Right atrium auricular region (tissue), 2 donors: ENCODE measurements around the gene MTA1. TPM values are rescaled to one million over a fixed set of nuclear protein-coding genes. Genes with fewer than 3 reads are reported as not detected.

ENCODE experiments used
- DNase-seq: peaks from one replicate; pipeline ENCODE4 v3.0.0-alpha.2; 2019; ENCODE audit warnings: low spot score
- H3K27ac ChIP-seq, 2 donors: fragments of 200-600 bp; sonication (generic); 1 replicate in 1 of 2; 2 replicates in 1 of 2; pipeline ENCODE4 v1.5.1; 2016 to 2019
- H3K27me3 ChIP-seq, 2 donors: fragments of 200-600 bp; sonication (generic); one replicate each; pipeline versions ENCODE4 v1.5.1 to v1.6.0; 2017 to 2019
- H3K36me3 ChIP-seq: fragments of 200-600 bp; sonication (generic); one replicate; pipeline ENCODE4 v1.5.1; 2016
- H3K4me1 ChIP-seq, 2 donors: fragments of 200-600 bp; sonication (generic); one replicate each; pipeline versions ENCODE4 v1.5.1 to v1.6.0; 2017 to 2019
- H3K4me3 ChIP-seq, 2 donors: fragments of 200-600 bp; sonication (generic); 1 replicate in 1 of 2; 2 replicates in 1 of 2; pipeline ENCODE4 v1.5.1; 2017 to 2019; ENCODE audit warnings: mild to moderate bottlenecking in 1 of 2, moderate library complexity in 1 of 2
- H3K9me3 ChIP-seq, 2 donors: fragments of 200-600 bp; sonication (generic); one replicate each; pipeline ENCODE4 v1.5.1; 2019
- total RNA-seq, 2 donors: library from RNA; depleted of rRNA; stranded (reverse); fragments of >200 nt; gene quantifications; one replicate each; pipeline ENCODE4 v1.1.0, GENCODE V29; 2016
- TF ChIP-seq, protein P1 (sequence below), 2 donors: fragments of 200-600 bp; sonication (generic); IDR thresholded peaks; one replicate each; pipeline ENCODE4 v1.5.1; 2019; ENCODE audit warnings: antibody characterized with exemption in 2 of 2

MTA1 gene
- total RNA-seq, 2 donors from 2014 or later, result 51.9 to 61.7 TPM

DNA sequence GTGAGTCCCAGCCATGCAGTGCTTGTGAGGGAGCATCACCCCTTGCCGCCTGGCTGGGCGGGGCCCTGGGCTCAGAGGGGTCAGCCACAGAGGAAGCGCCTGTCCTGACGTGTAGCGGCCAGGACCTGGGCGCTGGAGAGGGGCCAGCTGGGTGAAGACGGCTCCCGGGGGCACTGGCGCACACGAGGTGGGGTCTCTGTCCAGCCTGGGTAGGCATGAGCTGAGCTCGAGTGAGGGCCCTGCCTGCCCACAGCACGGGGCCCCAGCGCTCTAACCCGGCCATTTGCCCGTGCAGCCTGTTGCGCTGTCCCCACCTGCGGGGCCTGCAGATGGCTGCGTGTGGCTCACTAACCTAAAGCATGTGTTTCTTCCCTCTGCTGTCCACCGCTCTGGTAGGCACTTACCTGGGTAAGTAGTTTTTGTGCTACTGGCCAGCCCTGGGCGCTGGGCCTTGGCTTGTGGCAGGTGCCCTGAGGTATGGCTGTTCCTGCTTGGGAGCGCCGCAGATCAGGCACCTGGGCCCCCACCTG is 48.4 kb downstream of the MTA1 start:
- H3K36me3 ChIP-seq, result peaks cover 31% of the 10 kb centered on the region
- H3K9me3 ChIP-seq, result no peaks in the 10 kb centered on the region
- H3K27ac ChIP-seq, result peak overlapping the region; percentile 89 to 93
- peaks cover 0 to 83% of the 10 kb centered on the region in 2 donors for H3K4me1 ChIP-seq
- no peak for DNase-seq
- no peak overlapping the region for H3K4me3 ChIP-seq
- TF ChIP-seq, protein P1, sequence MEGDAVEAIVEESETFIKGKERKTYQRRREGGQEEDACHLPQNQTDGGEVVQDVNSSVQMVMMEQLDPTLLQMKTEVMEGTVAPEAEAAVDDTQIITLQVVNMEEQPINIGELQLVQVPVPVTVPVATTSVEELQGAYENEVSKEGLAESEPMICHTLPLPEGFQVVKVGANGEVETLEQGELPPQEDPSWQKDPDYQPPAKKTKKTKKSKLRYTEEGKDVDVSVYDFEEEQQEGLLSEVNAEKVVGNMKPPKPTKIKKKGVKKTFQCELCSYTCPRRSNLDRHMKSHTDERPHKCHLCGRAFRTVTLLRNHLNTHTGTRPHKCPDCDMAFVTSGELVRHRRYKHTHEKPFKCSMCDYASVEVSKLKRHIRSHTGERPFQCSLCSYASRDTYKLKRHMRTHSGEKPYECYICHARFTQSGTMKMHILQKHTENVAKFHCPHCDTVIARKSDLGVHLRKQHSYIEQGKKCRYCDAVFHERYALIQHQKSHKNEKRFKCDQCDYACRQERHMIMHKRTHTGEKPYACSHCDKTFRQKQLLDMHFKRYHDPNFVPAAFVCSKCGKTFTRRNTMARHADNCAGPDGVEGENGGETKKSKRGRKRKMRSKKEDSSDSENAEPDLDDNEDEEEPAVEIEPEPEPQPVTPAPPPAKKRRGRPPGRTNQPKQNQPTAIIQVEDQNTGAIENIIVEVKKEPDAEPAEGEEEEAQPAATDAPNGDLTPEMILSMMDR (IDR thresholded peaks at IDR 0.05), result no peak
- no peaks in the 10 kb centered on the region for H3K27me3 ChIP-seq

DNA sequence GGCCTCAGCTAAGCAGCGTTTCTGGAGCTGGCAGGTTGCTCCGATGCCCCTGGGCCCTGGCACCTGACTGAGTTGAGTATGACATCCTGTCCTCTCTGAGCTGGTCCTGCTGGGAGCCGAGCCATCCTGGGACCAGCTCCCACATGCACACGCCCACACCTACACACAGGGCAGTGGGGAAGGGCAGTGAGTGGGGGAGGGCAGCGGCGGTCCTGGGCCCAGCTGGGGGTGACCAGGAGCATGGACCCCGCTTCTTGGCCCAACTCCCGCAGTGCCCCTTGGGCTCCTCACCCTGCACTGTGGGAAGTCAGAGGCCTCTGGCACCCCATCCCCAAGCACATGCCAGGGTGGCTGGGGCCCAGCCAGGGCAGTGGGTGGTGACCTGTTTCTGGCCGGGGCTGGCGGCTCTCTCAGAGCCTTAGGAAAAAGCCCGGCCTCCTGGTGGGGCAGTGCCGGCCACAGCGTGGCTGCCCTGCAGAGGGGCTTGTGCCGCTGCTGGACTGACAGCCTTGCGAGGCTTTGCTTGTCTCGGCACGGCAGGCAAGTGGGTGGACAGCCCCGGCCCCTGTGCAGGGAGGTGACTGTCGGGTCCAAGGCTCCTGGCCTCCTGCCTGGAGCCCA is 49.1 kb downstream of the MTA1 start:
- DNase-seq, result no peak
- peak overlapping the region; percentile 89 to 93 for H3K27ac ChIP-seq
- peaks cover 25% of the 10 kb centered on the region for H3K36me3 ChIP-seq
- H3K4me3 ChIP-seq, result no peak overlapping the region
- H3K9me3 ChIP-seq, result no peaks in the 10 kb centered on the region
- H3K4me1 ChIP-seq, result peaks cover 0 to 90% of the 10 kb centered on the region in 2 donors
- no peaks in the 10 kb centered on the region for H3K27me3 ChIP-seq
- TF ChIP-seq, protein P1 (IDR thresholded peaks at IDR 0.05), result peak in 1 of 2 donors; percentile 8

GRCh38 chr14:105469456-105470349 is 50.1 kb downstream of the MTA1 start:
- Histone ChIP-seq H3K4me3 (no peak overlapping the region), H3K36me3 (peaks cover 16% of the 10 kb centered on the region), H3K4me1 (peaks cover 0 to 91% of the 10 kb centered on the region in 2 donors), H3K9me3 (no peaks in the 10 kb centered on the region), H3K27me3 (no peaks in the 10 kb centered on the region), H3K27ac (peak overlapping the region; percentile 89 to 93)
- TF ChIP-seq, protein P1 (IDR thresholded peaks at IDR 0.05), result no peak
- DNase-seq, result no peak

DNA sequence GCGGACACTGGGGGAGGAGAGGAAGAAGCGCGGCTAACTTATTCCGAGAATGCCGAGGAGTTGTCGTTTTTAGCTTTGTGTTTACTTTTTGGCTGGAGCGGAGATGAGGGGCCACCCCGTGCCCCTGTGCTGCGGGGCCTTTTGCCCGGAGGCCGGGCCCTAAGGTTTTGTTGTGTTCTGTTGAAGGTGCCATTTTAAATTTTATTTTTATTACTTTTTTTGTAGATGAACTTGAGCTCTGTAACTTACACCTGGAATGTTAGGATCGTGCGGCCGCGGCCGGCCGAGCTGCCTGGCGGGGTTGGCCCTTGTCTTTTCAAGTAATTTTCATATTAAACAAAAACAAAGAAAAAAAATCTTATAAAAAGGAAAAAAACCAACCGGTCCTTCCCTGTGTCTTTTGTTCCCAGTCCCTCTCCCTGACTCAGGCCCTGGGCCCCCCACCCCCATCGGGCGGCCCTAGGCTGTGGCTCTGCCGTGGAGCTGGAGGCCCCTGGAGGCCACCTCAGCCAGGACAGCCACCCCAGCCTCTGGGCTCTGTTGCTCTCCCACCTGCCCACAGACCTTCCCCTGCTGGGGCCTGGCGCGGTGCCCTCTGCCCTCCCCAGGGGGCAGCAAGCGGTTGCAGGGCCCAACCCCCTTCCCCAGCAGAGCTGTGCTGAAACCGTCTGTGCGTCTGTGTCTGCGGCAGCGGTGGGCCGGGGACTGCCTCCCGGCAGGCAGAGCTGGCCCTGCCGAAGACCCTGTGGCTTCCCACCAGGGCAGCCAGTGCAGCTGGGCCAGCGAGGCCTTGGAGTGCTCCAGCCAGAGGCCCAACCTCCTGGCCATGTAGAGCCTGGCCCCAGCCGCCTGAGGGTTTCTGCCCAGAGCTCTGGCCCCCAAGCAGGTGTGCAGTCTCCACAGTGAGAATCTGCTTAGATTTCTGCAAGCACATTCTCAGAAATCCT is 51.0 kb downstream of the MTA1 start:
- H3K4me1 ChIP-seq, result peaks cover 0 to 82% of the 10 kb centered on the region in 2 donors

More for the DNA sequence above, 51.0 kb downstream of the MTA1 start:
- Histone ChIP-seq H3K4me3 (no peak overlapping the region), H3K27ac (peak overlapping the region; percentile 89 to 93), H3K36me3 (peaks cover 9% of the 10 kb centered on the region), H3K27me3 (no peaks in the 10 kb centered on the region), H3K9me3 (no peaks in the 10 kb centered on the region)
- TF ChIP-seq, protein P1 (IDR thresholded peaks at IDR 0.05), result no peak
- no peak for DNase-seq
